Testis (tissue), 2 donors: ENCODE results near the gene MYO19.
A peak's percentile ranks its signal among the peaks of the same experiment; 100 is the strongest.

Source experiments
- CTCF ChIP-seq, 3 experiments: fragments of 450-650 bp in 2 of 3; fragments of 200-600 bp in 1 of 3; sonication (generic) in 1 of 3; IDR thresholded peaks; one replicate each; pipeline ENCODE4 v1.5.1; 2016 to 2019; ENCODE audit warnings: antibody characterized with exemption in 3 of 3, mild to moderate bottlenecking in 2 of 3, moderate library complexity in 1 of 3
- POLR2A ChIP-seq: fragments of 450-650 bp; IDR thresholded peaks from one replicate; pipeline ENCODE4 v1.6.1; 2017; ENCODE audit warnings: antibody characterized with exemption, mild to moderate bottlenecking, moderate library complexity

- peak in 2 of 3 experiments; percentile 32 to 46 for TF ChIP-seq CTCF (IDR thresholded peaks at IDR 0.05)
- TF ChIP-seq POLR2A: no peak
Measured at GRCh38 chr17:36533935-36534839, 481 bp downstream of the MYO19 start.
